K562 (cell line): Measurements from ENCODE around the gene CELF4. TPM values are rescaled to one million over a fixed set of nuclear protein-coding genes. Genes with fewer than 3 reads are reported as not detected.

ENCODE experiments used
- DDX20 ChIP-seq: fragments of 450-650 bp; IDR thresholded peaks from 2 replicates; pipeline ENCODE4 v1.6.1; 2016; ENCODE audit warnings: missing genetic modification characterization, low read depth, mild to moderate bottlenecking, missing compliant biosample characterization, moderate library complexity
- HLTF ChIP-seq: fragments of 450-650 bp; IDR thresholded peaks from 2 replicates; pipeline ENCODE4 v1.6.1; 2016
- JUND ChIP-seq, 2 experiments: IDR thresholded peaks; 2 replicates in 1 of 2; 3 replicates in 1 of 2; pipeline ENCODE4 v1.6.1; 2011; ENCODE audit warnings: borderline replicate concordance in 2 of 2, low read depth in 2 of 2, low read length in 2 of 2, improper control_type of control experiment in 1 of 2, missing biosample characterization in 1 of 2, missing genetic modification characterization in 1 of 2, missing genetic modification reagents in 1 of 2
- PTRF ChIP-seq: fragments of 450-650 bp; IDR thresholded peaks from 2 replicates; pipeline ENCODE4 v1.6.1; 2016; ENCODE audit warnings: mild to moderate bottlenecking, missing genetic modification characterization, missing compliant biosample characterization
- RCOR1 ChIP-seq, 2 experiments: IDR thresholded peaks; 2 replicates each; pipeline ENCODE4 v1.6.1; 2012; ENCODE audit warnings: low read depth in 2 of 2, low read length in 2 of 2, borderline replicate concordance in 1 of 2, improper control_type of control experiment in 1 of 2
- SIX5 ChIP-seq, 2 experiments: IDR thresholded peaks; 2 replicates each; pipeline ENCODE4 v1.6.1; 2011; ENCODE audit warnings: low read length in 2 of 2, borderline replicate concordance in 1 of 2, low read depth in 1 of 2, mild to moderate bottlenecking in 1 of 2, moderate library complexity in 1 of 2; ENCODE audit not compliant: insufficient read depth in 1 of 2
- SMARCC2 ChIP-seq: fragments of 450-650 bp; IDR thresholded peaks from 2 replicates; pipeline ENCODE4 v1.6.1; 2017; ENCODE audit warnings: antibody characterized with exemption, moderate library complexity, mild to moderate bottlenecking, low read depth
- ZNF197 ChIP-seq: fragments of 200-800 bp; sonication (Bioruptor generic); IDR thresholded peaks from 2 replicates; pipeline ENCODE4 v1.6.1; 2016; ENCODE audit warnings: low read depth, missing genetic modification characterization, missing compliant biosample characterization
- ZNF316 ChIP-seq: fragments of 450-650 bp; IDR thresholded peaks from 2 replicates; pipeline ENCODE4 v1.6.1; 2016
- ZNF75A ChIP-seq: fragments of 450-650 bp; formaldehyde crosslinking; IDR thresholded peaks from 2 replicates; pipeline ENCODE4 v1.4.0; 2020; ENCODE audit warnings: mild to moderate bottlenecking
- polyA plus RNA-seq, 8 experiments: library from polyadenylated mRNA; depleted of rRNA in 4 of 8; stranded (reverse) in 5 of 8; unstranded in 3 of 8; fragments of >200 nt; fragmentation: Nextera tagmentation in 2 of 8; fragmentation: Illumina TruSeq in 1 of 8; extraction: Ambion mirVana in 2 of 8; extraction: Trizol in 1 of 8; gene quantifications; 2 replicates each; pipeline versions ENCODE4 v1.2.1 to v1.2.3, GENCODE V29; 2011 to 2014; ENCODE audit warnings: inconsistent platforms in 1 of 8, missing spikeins in 1 of 8
- total RNA-seq, 7 experiments: library from RNA; depleted of rRNA in 6 of 7; stranded (reverse); fragments of >200 nt in 6 of 7; fragmentation: Illumina TruSeq in 2 of 7; extraction: Trizol in 2 of 7; gene quantifications; 2 replicates each; pipeline versions ENCODE4 v1.2.1 to v1.2.3, GENCODE V29; 2011 to 2021; ENCODE audit warnings: low replicate concordance in 1 of 7
- TF ChIP-seq, protein P1 (sequence below): fragments of 200-600 bp; sonication (generic); IDR thresholded peaks from one replicate; pipeline ENCODE4 v1.6.1; 2012; ENCODE audit warnings: mild to moderate bottlenecking, low read depth, low read length, inconsistent platforms
- TF ChIP-seq, protein P2 (sequence below): fragments of 250-450 bp; sonication (Bioruptor Pico); IDR thresholded peaks from 2 replicates; pipeline ENCODE4 v1.4.0; 2020; ENCODE audit warnings: mild to moderate bottlenecking, moderate library complexity
- TF ChIP-seq, protein P3 (sequence below): IDR thresholded peaks from 3 replicates; pipeline ENCODE4 v1.6.1; 2011; ENCODE audit warnings: borderline replicate concordance, mild to moderate bottlenecking; ENCODE audit not compliant: insufficient read length, insufficient read depth

CELF4 gene
- total and polyA plus RNA-seq, 9 of the 15 experiments (the other 6 are each of a cell fraction or from before 2014, with no cell fraction given): 0.04 to 0.24 (median 0.07) TPM; not detected in 3

DNA sequence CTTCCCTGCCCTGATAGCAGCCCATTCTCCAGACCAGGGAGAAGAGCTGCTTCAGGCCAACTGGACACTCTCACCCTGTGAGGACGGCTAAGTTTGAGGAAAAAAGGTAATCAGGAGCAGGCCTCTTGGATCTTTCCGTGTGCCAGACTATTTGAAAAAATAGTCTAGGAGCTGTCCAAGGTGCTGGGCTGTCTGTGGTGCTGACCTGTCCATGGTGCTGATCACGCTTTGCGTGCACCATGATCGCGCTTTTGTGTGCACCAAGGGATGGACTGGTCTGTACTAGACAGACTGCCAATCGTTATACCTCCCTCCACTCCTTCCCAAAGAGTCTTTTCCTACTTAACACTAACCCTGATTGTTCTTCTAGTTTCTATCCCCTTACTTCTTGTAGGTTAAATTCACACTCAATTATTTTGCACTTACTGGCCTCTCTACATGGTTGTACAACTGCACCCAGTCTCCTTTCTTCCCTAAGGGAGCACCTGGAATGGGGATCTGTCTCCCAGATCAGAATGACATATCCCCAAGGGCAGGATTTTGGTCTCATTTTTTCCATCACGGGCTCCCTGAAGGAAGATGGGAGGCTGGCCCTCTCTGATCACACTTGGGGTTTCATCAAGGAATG lies 295.4 kb downstream of the CELF4 start (continued):
- TF ChIP-seq, protein P1, sequence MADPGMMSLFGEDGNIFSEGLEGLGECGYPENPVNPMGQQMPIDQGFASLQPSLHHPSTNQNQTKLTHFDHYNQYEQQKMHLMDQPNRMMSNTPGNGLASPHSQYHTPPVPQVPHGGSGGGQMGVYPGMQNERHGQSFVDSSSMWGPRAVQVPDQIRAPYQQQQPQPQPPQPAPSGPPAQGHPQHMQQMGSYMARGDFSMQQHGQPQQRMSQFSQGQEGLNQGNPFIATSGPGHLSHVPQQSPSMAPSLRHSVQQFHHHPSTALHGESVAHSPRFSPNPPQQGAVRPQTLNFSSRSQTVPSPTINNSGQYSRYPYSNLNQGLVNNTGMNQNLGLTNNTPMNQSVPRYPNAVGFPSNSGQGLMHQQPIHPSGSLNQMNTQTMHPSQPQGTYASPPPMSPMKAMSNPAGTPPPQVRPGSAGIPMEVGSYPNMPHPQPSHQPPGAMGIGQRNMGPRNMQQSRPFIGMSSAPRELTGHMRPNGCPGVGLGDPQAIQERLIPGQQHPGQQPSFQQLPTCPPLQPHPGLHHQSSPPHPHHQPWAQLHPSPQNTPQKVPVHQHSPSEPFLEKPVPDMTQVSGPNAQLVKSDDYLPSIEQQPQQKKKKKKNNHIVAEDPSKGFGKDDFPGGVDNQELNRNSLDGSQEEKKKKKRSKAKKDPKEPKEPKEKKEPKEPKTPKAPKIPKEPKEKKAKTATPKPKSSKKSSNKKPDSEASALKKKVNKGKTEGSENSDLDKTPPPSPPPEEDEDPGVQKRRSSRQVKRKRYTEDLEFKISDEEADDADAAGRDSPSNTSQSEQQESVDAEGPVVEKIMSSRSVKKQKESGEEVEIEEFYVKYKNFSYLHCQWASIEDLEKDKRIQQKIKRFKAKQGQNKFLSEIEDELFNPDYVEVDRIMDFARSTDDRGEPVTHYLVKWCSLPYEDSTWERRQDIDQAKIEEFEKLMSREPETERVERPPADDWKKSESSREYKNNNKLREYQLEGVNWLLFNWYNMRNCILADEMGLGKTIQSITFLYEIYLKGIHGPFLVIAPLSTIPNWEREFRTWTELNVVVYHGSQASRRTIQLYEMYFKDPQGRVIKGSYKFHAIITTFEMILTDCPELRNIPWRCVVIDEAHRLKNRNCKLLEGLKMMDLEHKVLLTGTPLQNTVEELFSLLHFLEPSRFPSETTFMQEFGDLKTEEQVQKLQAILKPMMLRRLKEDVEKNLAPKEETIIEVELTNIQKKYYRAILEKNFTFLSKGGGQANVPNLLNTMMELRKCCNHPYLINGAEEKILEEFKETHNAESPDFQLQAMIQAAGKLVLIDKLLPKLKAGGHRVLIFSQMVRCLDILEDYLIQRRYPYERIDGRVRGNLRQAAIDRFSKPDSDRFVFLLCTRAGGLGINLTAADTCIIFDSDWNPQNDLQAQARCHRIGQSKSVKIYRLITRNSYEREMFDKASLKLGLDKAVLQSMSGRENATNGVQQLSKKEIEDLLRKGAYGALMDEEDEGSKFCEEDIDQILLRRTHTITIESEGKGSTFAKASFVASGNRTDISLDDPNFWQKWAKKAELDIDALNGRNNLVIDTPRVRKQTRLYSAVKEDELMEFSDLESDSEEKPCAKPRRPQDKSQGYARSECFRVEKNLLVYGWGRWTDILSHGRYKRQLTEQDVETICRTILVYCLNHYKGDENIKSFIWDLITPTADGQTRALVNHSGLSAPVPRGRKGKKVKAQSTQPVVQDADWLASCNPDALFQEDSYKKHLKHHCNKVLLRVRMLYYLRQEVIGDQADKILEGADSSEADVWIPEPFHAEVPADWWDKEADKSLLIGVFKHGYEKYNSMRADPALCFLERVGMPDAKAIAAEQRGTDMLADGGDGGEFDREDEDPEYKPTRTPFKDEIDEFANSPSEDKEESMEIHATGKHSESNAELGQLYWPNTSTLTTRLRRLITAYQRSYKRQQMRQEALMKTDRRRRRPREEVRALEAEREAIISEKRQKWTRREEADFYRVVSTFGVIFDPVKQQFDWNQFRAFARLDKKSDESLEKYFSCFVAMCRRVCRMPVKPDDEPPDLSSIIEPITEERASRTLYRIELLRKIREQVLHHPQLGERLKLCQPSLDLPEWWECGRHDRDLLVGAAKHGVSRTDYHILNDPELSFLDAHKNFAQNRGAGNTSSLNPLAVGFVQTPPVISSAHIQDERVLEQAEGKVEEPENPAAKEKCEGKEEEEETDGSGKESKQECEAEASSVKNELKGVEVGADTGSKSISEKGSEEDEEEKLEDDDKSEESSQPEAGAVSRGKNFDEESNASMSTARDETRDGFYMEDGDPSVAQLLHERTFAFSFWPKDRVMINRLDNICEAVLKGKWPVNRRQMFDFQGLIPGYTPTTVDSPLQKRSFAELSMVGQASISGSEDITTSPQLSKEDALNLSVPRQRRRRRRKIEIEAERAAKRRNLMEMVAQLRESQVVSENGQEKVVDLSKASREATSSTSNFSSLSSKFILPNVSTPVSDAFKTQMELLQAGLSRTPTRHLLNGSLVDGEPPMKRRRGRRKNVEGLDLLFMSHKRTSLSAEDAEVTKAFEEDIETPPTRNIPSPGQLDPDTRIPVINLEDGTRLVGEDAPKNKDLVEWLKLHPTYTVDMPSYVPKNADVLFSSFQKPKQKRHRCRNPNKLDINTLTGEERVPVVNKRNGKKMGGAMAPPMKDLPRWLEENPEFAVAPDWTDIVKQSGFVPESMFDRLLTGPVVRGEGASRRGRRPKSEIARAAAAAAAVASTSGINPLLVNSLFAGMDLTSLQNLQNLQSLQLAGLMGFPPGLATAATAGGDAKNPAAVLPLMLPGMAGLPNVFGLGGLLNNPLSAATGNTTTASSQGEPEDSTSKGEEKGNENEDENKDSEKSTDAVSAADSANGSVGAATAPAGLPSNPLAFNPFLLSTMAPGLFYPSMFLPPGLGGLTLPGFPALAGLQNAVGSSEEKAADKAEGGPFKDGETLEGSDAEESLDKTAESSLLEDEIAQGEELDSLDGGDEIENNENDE: no peak
- peak; percentile 79 for TF ChIP-seq PTRF (tag)
- TF ChIP-seq SIX5 (IDR thresholded peaks at IDR 0.05; ENCODE audit: borderline replicate concordance in 1 of 2, insufficient read depth in 1 of 2, low read depth in 1 of 2, low read length in 2 of 2): no peak
- TF ChIP-seq RCOR1 (IDR thresholded peaks at IDR 0.05; ENCODE audit: borderline replicate concordance in 1 of 2, low read depth in 2 of 2, low read length in 2 of 2): peak in 1 of 2 experiments; percentile 98; a peak in 2 of 4 replicates
- no peak for TF ChIP-seq ZNF316
- TF ChIP-seq, protein P2, sequence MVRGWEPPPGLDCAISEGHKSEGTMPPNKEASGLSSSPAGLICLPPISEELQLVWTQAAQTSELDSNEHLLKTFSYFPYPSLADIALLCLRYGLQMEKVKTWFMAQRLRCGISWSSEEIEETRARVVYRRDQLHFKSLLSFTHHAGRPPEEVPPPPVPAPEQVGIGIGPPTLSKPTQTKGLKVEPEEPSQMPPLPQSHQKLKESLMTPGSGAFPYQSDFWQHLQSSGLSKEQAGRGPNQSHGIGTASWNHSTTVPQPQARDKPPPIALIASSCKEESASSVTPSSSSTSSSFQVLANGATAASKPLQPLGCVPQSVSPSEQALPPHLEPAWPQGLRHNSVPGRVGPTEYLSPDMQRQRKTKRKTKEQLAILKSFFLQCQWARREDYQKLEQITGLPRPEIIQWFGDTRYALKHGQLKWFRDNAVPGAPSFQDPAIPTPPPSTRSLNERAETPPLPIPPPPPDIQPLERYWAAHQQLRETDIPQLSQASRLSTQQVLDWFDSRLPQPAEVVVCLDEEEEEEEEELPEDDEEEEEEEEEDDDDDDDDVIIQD (CRISPR knock-in tag): no peak
- TF ChIP-seq SMARCC2: no peak
- TF ChIP-seq ZNF197 (CRISPR knock-in tag): peak; percentile 99
- TF ChIP-seq JUND (IDR thresholded peaks at IDR 0.05; ENCODE audit: borderline replicate concordance, low read depth, low read length): no peak
- TF ChIP-seq JUND (tag; IDR thresholded peaks at IDR 0.05; ENCODE audit: borderline replicate concordance, low read depth, low read length): peak; percentile 67; the same call in 2 of the 3 replicates
- TF ChIP-seq HLTF: no peak
- peak; percentile 64; the same call in 1 of the 2 replicates for TF ChIP-seq DDX20 (tag)
- TF ChIP-seq, protein P3, sequence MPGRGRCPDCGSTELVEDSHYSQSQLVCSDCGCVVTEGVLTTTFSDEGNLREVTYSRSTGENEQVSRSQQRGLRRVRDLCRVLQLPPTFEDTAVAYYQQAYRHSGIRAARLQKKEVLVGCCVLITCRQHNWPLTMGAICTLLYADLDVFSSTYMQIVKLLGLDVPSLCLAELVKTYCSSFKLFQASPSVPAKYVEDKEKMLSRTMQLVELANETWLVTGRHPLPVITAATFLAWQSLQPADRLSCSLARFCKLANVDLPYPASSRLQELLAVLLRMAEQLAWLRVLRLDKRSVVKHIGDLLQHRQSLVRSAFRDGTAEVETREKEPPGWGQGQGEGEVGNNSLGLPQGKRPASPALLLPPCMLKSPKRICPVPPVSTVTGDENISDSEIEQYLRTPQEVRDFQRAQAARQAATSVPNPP: no peak
- no peak for TF ChIP-seq ZNF75A
